Left lung (tissue), 10 donors: ENCODE results near the gene MOB3A. TPM values are rescaled to one million over a fixed set of nuclear protein-coding genes. Genes with fewer than 3 reads are reported as not detected.

Experiments used
- ATAC-seq: fragments of 200-7000 bp; cut with Tn5 transposase; one replicate; pipeline ENCODE4 v1.9.1; 2020; ENCODE audit warnings: moderate library complexity
- DNase-seq, 4 donors: peaks; one replicate each; pipeline ENCODE4 v3.0.0-alpha.2; 2013 to 2020
- H3K27ac ChIP-seq, 2 donors: fragments of 200-600 bp; sonication (generic) in 1 of 2; one replicate each; pipeline versions ENCODE4 v1.5.0 to v1.8.0; 2020 to 2021
- H3K27me3 ChIP-seq, 2 donors: fragments of 200-600 bp; sonication (generic) in 1 of 2; one replicate each; pipeline versions ENCODE4 v1.5.0 to v1.8.0; 2020 to 2021
- H3K36me3 ChIP-seq, 2 donors: fragments of 200-600 bp; sonication (generic) in 1 of 2; one replicate each; pipeline versions ENCODE4 v1.5.0 to v1.8.0; 2020 to 2021
- H3K4me1 ChIP-seq, 2 donors: fragments of 200-600 bp; one replicate each; pipeline ENCODE4 v1.8.0; 2021
- H3K4me3 ChIP-seq, 2 donors: fragments of 200-600 bp; sonication (generic) in 1 of 2; one replicate each; pipeline versions ENCODE4 v1.5.0 to v1.8.0; 2020 to 2021; ENCODE audit warnings: mild to moderate bottlenecking in 1 of 2
- H3K9me3 ChIP-seq, 2 donors: fragments of 200-600 bp; sonication (generic) in 1 of 2; one replicate each; pipeline versions ENCODE4 v1.5.0 to v1.8.0; 2020 to 2021
- intact Hi-C, 2 donors: fragments of 100-400 bp; cut with DNase I; formaldehyde crosslinking; loops; one replicate each; pipeline versions ENCODE4 v1.11.2 to v1.14.2; 2022
- polyA plus RNA-seq, 6 donors: library from polyadenylated mRNA; unstranded; fragments of 120-200 nt; gene quantifications; one replicate each; pipeline ENCODE4 v1.2.1, GENCODE V29; 2013; ENCODE audit not compliant: insufficient read length in 6 of 6
- total RNA-seq, 2 donors: library from RNA; stranded (reverse); fragmentation: NEBNext Ultra II Directional; extraction: Animal tissue kit (Norgen Biotek cat#: 25700); gene quantifications; one replicate each; pipeline ENCODE4 v1.2.1, GENCODE V29; 2021
- TF ChIP-seq, protein P1 (sequence below), 2 donors: fragments of 200-600 bp; sonication (generic) in 1 of 2; IDR thresholded peaks; one replicate each; pipeline versions ENCODE4 v1.5.0 to v1.8.0; 2021; ENCODE audit warnings: antibody characterized with exemption in 2 of 2
- donor health status: DM: no; HTN: yes; CAD: no.
- donor health status: DM: no; HTN: no; CAD: no.

Gene MOB3A
- total and polyA plus RNA-seq, 8 donors = 20.6 to 105 (median 25.4) TPM

GRCh38 chr19:2060884-2061494 lies 35.1 kb downstream of the MOB3A start:
- H3K9me3 ChIP-seq = no peaks in the 10 kb centered on the region
- peak overlapping the region; percentile 46 to 74 for H3K4me3 ChIP-seq
- H3K4me1 ChIP-seq = peaks cover 38 to 68% of the 10 kb centered on the region in 2 donors
- TF ChIP-seq, protein P1, sequence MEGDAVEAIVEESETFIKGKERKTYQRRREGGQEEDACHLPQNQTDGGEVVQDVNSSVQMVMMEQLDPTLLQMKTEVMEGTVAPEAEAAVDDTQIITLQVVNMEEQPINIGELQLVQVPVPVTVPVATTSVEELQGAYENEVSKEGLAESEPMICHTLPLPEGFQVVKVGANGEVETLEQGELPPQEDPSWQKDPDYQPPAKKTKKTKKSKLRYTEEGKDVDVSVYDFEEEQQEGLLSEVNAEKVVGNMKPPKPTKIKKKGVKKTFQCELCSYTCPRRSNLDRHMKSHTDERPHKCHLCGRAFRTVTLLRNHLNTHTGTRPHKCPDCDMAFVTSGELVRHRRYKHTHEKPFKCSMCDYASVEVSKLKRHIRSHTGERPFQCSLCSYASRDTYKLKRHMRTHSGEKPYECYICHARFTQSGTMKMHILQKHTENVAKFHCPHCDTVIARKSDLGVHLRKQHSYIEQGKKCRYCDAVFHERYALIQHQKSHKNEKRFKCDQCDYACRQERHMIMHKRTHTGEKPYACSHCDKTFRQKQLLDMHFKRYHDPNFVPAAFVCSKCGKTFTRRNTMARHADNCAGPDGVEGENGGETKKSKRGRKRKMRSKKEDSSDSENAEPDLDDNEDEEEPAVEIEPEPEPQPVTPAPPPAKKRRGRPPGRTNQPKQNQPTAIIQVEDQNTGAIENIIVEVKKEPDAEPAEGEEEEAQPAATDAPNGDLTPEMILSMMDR (IDR thresholded peaks at IDR 0.05) = no peak
- ATAC-seq (peak; percentile 44), DNase-seq (peak in 2 of 4 donors; percentile 80 to 90)
- peak overlapping the region; percentile 99 to 100 for H3K27ac ChIP-seq
- intact Hi-C loops = no loop called here
- H3K36me3 ChIP-seq = no peaks in the 10 kb centered on the region
- no peaks in the 10 kb centered on the region for H3K27me3 ChIP-seq

DNA sequence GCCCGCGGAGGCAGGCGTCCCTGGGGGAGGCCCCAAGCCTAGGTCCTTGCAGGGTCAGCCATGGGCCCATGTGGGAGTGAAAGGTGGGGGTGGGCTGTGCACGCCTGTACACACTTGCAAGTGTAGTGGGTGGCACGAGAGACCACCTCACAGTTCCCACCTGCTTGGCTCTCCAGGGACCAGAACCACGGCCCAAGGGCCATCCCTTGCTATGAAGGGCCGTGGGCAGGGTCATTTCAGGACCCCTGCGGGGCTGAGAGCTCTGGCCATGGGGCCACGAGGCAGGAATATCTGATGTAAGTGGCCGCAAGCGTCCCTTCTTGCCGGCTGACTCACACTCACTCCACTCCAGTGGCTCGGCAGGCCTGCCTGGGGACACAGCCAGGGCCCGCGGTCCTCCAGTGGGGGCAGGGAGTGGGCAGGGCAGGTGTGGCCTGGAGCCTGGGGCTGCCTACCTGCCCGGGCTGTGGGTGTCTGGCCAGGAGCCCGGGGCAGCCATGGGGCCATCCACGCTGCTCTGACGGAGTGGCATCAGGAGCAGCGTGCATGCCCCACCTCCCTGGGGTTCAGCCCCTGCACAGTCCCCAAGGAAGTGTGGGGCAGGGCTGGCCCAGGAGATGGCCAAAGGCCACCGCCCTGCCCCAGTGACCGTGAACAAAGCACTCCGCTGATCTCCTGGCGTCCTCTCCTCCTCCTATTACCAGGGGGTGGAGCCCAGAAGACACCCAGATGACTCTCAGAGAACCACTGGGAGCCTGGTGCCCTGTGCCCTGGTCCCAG lies 36.5 kb downstream of the MOB3A start:
- peak overlapping the region in 1 of 2 donors; percentile 74 for H3K4me3 ChIP-seq
- peak overlapping the region; percentile 99 to 100 for H3K27ac ChIP-seq
- TF ChIP-seq, protein P1 (IDR thresholded peaks at IDR 0.05) = no peak
- no peaks in the 10 kb centered on the region for H3K27me3 ChIP-seq
- ATAC-seq (peak; percentile 68), DNase-seq (peak in 3 of 4 donors; percentile 46 to 95 (median 89))
- no peaks in the 10 kb centered on the region for H3K36me3 ChIP-seq
- no peaks in the 10 kb centered on the region for H3K9me3 ChIP-seq
- H3K4me1 ChIP-seq = peaks cover 42 to 81% of the 10 kb centered on the region in 2 donors
- intact Hi-C loops = no loop called here

DNA sequence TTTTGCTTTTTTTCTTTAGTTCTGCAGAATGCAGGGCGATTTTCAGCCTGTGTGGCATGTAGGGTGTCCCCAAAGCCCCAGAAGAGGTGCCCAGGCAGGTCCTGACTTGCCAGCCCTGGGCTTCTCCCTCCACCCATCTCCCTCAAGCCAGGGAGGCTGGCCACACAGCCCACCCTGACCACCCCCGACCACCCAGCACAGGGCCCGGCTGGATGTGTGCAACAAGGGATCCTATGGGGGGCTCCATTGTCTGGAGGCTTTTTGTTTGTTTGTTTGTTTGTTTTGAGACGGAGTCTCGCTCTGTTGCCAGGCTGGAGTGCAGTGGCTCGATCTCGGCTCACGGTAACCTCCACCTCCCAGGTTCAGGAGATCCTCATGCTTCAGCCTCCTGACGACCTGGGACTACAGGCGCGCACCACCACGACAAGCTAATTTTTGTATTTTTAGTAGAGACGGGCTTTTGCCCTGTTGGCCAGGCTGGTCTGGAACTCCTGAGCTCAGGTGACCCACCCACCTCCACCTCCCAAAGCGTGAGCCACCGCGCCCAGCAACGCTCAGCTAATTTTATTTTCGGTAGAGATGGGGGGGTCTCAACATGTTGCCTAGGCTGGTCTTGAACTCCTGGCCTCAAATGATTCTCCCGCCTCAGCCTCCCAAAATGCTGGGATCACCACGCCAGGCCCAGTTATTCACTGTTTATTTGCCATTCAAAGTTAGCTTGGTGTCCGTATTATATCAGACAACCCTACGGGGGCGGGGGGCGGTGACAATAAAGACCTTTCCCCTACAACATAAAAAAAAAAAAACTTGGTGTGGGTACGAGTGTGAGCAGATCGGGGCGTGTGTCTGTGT lies 37.3 kb downstream of the MOB3A start:
- TF ChIP-seq, protein P1 (IDR thresholded peaks at IDR 0.05) = no peak

DNA sequence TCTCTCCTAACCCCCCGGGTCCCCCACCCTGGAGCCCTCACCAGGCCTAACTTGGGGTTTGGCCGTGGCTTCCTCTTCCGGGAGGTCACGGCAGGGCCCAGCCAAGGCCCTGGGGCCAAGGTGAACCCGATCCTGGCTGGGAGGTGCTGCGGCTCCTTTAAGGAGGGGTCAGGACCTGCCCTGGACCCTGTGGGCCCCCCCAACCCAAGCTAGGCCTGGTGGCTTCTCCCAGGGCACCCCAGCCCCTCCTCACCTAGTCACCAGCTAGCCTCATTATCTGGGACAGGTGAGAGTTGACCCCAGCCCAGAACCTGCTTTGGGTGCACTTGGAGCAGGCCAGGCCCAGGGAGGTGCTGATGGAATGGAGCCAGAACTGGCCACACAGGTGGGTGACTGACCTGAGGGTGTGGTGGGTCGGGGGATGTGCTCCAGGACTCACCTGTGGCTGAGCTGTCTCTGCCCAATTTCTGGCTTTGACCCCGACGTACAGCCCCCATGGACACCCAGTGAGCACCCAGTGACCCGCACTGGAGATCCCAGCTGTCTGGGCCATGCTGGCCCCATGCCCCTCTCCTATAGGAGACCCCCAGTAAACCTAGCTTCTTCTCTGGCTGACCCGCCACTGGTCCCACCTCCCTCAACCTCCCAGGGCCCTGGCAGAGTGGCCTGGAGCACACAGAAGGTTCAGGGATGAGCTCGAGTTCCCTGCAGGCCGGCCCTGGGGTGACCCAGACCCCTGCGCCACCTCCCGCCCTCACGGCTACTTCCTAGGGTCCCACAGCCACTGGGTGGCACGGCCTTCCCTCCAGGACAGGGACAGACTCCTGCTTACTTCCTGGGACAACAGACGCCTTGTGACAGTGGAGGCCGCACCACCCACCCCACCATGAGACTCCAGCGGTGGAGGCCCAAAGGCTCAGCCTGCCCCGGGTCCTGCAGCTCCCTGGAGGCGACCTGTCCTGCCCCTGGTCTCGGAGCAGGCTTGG lies 38.3 kb downstream of the MOB3A start:
- no peaks in the 10 kb centered on the region for H3K27me3 ChIP-seq
- TF ChIP-seq, protein P1 (IDR thresholded peaks at IDR 0.05) = no peak
- no peak for ATAC-seq
- no peaks in the 10 kb centered on the region for H3K9me3 ChIP-seq
- H3K4me1 ChIP-seq = peaks cover 44 to 79% of the 10 kb centered on the region in 2 donors
- intact Hi-C loops = no loop called here
- DNase-seq = no peak
- H3K36me3 ChIP-seq = no peaks in the 10 kb centered on the region
- no peak overlapping the region for H3K4me3 ChIP-seq
- peak overlapping the region; percentile 48 to 99 for H3K27ac ChIP-seq

More for the DNA sequence above, 37.3 kb downstream of the MOB3A start:
- no peak for DNase-seq
- ATAC-seq = no peak
- H3K27ac ChIP-seq = peak overlapping the region; percentile 99 to 100
- H3K27me3 ChIP-seq = no peaks in the 10 kb centered on the region
- no peaks in the 10 kb centered on the region for H3K9me3 ChIP-seq
- no peaks in the 10 kb centered on the region for H3K36me3 ChIP-seq
- intact Hi-C loops = no loop called here
- peaks cover 41 to 84% of the 10 kb centered on the region in 2 donors for H3K4me1 ChIP-seq
- H3K4me3 ChIP-seq = peak overlapping the region in 1 of 2 donors; percentile 74
